ENCODE data around the gene KRTAP19-4.

KRTAP19-4 gene

DNA sequence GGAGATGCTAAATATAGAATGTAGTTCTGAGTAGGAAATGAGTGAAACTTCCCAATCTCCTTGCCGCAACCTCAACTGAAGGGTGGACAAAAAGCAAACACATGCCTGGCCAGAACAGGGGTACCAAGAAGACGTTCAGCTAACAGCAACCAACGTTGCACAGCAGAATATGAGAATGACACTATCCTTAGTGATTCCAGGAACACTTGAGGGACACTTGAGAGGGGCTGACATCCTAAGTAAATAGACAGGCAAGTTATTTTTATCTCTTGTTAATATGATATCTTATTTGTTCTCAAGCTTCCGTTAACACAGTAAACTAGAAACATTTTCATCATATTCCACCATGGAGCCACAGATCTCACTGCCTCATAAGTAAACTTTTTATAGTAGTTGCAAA, 17.7 kb downstream of the KRTAP19-4 start:
- DNase-seq, result no peak
- Histone ChIP-seq H3K9me3 (no peaks in the 10 kb centered on the region), H3K27me3 (no peaks in the 10 kb centered on the region), H3K4me3 (no peak overlapping the region), H3K4me1 (no peaks in the 10 kb centered on the region), H3K27ac (no peak overlapping the region), H3K36me3 (no peaks in the 10 kb centered on the region)
- TF ChIP-seq, protein P1, sequence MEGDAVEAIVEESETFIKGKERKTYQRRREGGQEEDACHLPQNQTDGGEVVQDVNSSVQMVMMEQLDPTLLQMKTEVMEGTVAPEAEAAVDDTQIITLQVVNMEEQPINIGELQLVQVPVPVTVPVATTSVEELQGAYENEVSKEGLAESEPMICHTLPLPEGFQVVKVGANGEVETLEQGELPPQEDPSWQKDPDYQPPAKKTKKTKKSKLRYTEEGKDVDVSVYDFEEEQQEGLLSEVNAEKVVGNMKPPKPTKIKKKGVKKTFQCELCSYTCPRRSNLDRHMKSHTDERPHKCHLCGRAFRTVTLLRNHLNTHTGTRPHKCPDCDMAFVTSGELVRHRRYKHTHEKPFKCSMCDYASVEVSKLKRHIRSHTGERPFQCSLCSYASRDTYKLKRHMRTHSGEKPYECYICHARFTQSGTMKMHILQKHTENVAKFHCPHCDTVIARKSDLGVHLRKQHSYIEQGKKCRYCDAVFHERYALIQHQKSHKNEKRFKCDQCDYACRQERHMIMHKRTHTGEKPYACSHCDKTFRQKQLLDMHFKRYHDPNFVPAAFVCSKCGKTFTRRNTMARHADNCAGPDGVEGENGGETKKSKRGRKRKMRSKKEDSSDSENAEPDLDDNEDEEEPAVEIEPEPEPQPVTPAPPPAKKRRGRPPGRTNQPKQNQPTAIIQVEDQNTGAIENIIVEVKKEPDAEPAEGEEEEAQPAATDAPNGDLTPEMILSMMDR (IDR thresholded peaks at IDR 0.05), result no peak
- intact Hi-C loops (cut with DNase I; ENCODE audit: low total_unique reads), result no loop called here

- TF ChIP-seq, protein P1 (IDR thresholded peaks at IDR 0.05), result no peak
- H3K4me3 ChIP-seq, result no peak overlapping the region
- intact Hi-C loops (cut with DNase I; ENCODE audit: low total_unique reads), result no loop called here
- no peak overlapping the region for H3K27ac ChIP-seq
- H3K27me3 ChIP-seq, result no peaks in the 10 kb centered on the region
- no peaks in the 10 kb centered on the region for H3K9me3 ChIP-seq
- no peaks in the 10 kb centered on the region for H3K4me1 ChIP-seq
- no peak for DNase-seq
- H3K36me3 ChIP-seq, result no peaks in the 10 kb centered on the region
These were observed 19.0 kb downstream of the KRTAP19-4 start for GRCh38 chr21:30478004-30478403.

DNA sequence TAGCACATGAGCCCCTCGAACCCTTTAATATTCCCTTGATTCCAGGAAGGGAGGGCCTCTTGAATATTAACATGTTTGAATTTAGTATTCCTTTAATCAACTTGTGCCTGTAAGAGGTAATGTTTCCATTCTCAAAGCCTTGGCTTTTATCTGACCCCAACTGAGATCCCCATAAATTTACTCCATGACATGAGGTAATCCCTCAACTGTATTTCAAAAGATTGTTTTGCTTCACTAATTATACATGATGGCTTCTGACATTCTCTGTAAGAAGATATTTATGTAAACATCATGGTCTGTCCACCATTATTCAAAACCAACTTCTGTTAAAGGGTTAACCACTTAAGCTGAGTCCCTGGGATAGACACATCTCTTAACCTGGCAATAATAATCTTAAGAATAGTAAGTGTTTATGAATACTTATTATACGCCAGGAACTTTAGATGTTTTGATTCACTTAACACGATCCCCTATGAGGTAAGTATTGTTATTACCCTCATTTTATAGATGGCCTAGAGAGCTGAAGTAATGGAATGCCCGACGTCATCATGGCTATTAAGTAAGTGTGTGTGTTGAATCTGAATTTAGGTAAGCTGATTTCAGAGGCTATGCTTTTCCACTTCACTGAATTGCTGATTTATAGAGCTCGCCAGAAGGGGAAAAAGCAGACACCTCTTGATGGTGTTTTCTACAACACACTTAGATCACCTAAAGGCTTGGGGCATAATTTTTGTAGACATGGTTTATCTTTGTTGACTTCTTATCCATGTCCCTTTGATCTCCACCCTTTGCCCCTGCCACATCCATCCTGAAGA, 27.9 kb downstream of the KRTAP19-4 start:
- Histone ChIP-seq H3K36me3 (no peaks in the 10 kb centered on the region), H3K4me3 (no peak overlapping the region), H3K4me1 (no peaks in the 10 kb centered on the region), H3K27me3 (no peaks in the 10 kb centered on the region), H3K9me3 (no peaks in the 10 kb centered on the region), H3K27ac (no peak overlapping the region)
- intact Hi-C loops (cut with DNase I; ENCODE audit: low total_unique reads), result no loop called here
- no peak for DNase-seq
- TF ChIP-seq, protein P1 (IDR thresholded peaks at IDR 0.05), result no peak

DNA sequence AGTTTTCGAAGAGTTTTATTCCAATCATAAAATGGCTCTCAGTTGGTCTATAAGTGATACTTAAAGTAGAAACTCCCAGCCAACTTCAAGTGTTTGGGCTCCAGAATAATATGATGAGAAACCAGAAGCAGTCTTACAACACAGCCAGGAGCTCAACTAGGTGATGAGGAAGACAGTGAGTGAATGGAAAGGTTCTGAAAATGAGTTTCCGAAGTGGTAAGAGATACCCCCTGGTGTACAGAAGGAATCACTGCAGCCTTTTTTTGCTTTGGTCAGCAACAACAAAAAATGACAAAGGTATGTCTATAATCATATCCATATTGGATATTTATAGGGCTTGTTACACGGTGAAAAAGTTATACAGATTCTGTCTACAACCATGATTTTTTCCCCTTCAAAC, 33.3 kb downstream of the KRTAP19-4 start:
- no peak for DNase-seq
- Histone ChIP-seq H3K27me3 (no peaks in the 10 kb centered on the region), H3K4me3 (no peak overlapping the region), H3K27ac (no peak overlapping the region), H3K9me3 (no peaks in the 10 kb centered on the region), H3K36me3 (no peaks in the 10 kb centered on the region), H3K4me1 (no peaks in the 10 kb centered on the region)
- intact Hi-C loops (cut with DNase I; ENCODE audit: low total_unique reads), result no loop called here
- TF ChIP-seq, protein P1 (IDR thresholded peaks at IDR 0.05), result peak; percentile 32 to 36

DNA sequence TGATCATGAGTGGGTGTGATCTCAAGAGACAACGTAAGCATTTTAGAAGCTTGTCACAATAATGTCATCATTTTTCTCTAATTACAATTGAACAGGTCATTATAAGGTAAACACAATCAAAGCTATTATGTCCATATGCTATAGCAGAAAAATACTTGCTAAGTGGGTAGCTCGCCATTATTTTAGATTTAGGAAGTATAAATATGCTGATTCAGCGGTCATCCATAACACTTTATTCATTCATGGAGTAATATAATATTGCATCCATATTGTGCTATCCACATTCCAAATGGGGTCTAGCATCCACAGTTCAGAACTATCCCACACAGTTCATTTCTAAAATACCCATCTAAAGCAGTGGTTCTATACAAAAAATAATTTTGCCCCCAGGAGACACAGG, 48.5 kb downstream of the KRTAP19-4 start:
- H3K9me3 ChIP-seq, result no peaks in the 10 kb centered on the region
- no peak overlapping the region for H3K4me3 ChIP-seq
- TF ChIP-seq, protein P1 (IDR thresholded peaks at IDR 0.05), result no peak
- intact Hi-C loops (cut with DNase I; ENCODE audit: low total_unique reads), result no loop called here
- H3K27me3 ChIP-seq, result no peaks in the 10 kb centered on the region
- no peak overlapping the region for H3K27ac ChIP-seq
- no peak for DNase-seq
- H3K36me3 ChIP-seq, result no peaks in the 10 kb centered on the region
- H3K4me1 ChIP-seq, result no peaks in the 10 kb centered on the region
